HCT116 (cell line): ENCODE measurements around the gene GRM4. TPM values are rescaled to one million over a fixed set of nuclear protein-coding genes. Genes with fewer than 3 reads are reported as not detected.

Experiments used
- ATAC-seq: fragments of 200-7000 bp; cut with Tn5 transposase; 2 replicates; pipeline ENCODE4 v1.9.1; 2020; ENCODE audit warnings: mild to moderate bottlenecking, moderate library complexity
- BruUV-seq: library from RNA; stranded (reverse); fragments of 400-500 nt; replicated peaks from 2 replicates; lab custom pipeline; 2021; lab: Mats Ljungman, UMichigan
- CTCF ChIA-PET: fragments of 300-600 bp; sonication (Branson Sonifier 250); formaldehyde crosslinking; loops from one replicate; lab custom pipeline; 2021; ENCODE audit warnings: antibody characterized with exemption; lab: Charles Lee
- POLR2A ChIA-PET: fragments of 300-600, 350-600 bp; sonication (Branson Sonifier 250); formaldehyde crosslinking; loops from one replicate; lab custom pipeline; 2021; ENCODE audit warnings: antibody characterized with exemption; lab: Charles Lee
- RAD21 ChIA-PET, 2 experiments: fragments of 300-600 bp; sonication (Branson Sonifier 250); formaldehyde crosslinking; loops; one replicate each; lab custom pipeline; 2023; ENCODE audit warnings: low total read pairs in 2 of 2; ENCODE audit not compliant: uncharacterized antibody in 2 of 2, unreplicated experiment in 2 of 2, low non-redundant PET in 1 of 2; lab: Charles Lee
- DNase-seq: peaks from one replicate; pipeline ENCODE4 v3.0.0-alpha.2; 2010; ENCODE audit warnings: low read depth, low spot score
- H2AFZ ChIP-seq: fragments of 200-600 bp; shearing (Covaris generic), sonication (generic); 2 replicates; pipeline ENCODE4 v1.6.1; 2017; ENCODE audit warnings: low read depth, mixed run types, mixed read lengths, antibody characterized with exemption, low read length; ENCODE audit not compliant: poor library complexity, severe bottlenecking
- H3K27ac ChIP-seq: 2 replicates; pipeline ENCODE4 v1.5.1; 2012; ENCODE audit warnings: low read depth, low read length
- H3K27me3 ChIP-seq: fragments of 200-600 bp; sonication (generic); 2 replicates; pipeline ENCODE4 v1.6.1; 2016; ENCODE audit warnings: mixed run types, low read length, mixed read lengths; ENCODE audit not compliant: insufficient read depth
- H3K36me3 ChIP-seq, 2 experiments: fragments of 200-500 bp in 1 of 2; fragments of 200-600 bp in 1 of 2; sonication (Bioruptor generic) in 1 of 2; sonication (generic) in 1 of 2; 2 replicates each; pipeline versions ENCODE4 v1.5.1 to v1.6.1; 2014 to 2016; ENCODE audit warnings: low read length in 2 of 2, inconsistent platforms in 1 of 2, mixed read lengths in 1 of 2, mixed run types in 1 of 2; ENCODE audit not compliant: insufficient read depth in 2 of 2, control insufficient read depth in 1 of 2
- H3K4me1 ChIP-seq, 2 experiments: fragments of 200-600 bp in 1 of 2; sonication (generic) in 1 of 2; 2 replicates each; pipeline versions ENCODE4 v1.5.1 to v1.6.1; 2012 to 2017; ENCODE audit warnings: low read length in 2 of 2, inconsistent platforms in 1 of 2, mild to moderate bottlenecking in 1 of 2, mixed read lengths in 1 of 2, mixed run types in 1 of 2, moderate library complexity in 1 of 2; ENCODE audit not compliant: insufficient read depth in 2 of 2, control insufficient read depth in 1 of 2
- H3K4me2 ChIP-seq: fragments of 200-600 bp; sonication (generic); 2 replicates; pipeline ENCODE4 v1.6.1; 2017; ENCODE audit warnings: mixed run types, low read length, mixed read lengths
- H3K4me3 ChIP-seq, 2 experiments: fragments of 200-600 bp in 1 of 2; sonication (generic) in 1 of 2; replicated peaks in 1 of 2; 2 replicates each; pipeline ENCODE4 v1.5.1; 2011 to 2016; ENCODE audit warnings: low read length in 2 of 2, control low read depth in 1 of 2, low read depth in 1 of 2, mild to moderate bottlenecking in 1 of 2, mixed read lengths in 1 of 2, mixed run types in 1 of 2
- H3K79me2 ChIP-seq: fragments of 200-600 bp; sonication (generic); 2 replicates; pipeline ENCODE4 v1.6.1; 2017; ENCODE audit warnings: mild to moderate bottlenecking, mixed run types, low read length, moderate library complexity, mixed read lengths; ENCODE audit not compliant: insufficient read depth
- H3K9ac ChIP-seq: fragments of 200-600 bp; sonication (generic); 2 replicates; pipeline ENCODE4 v1.6.1; 2016; ENCODE audit warnings: low read length, mixed read lengths
- H3K9me2 ChIP-seq: fragments of 200-600 bp; sonication (generic), shearing (Covaris generic); 2 replicates; pipeline ENCODE4 v1.6.1; 2017; ENCODE audit warnings: mixed run types, mild to moderate bottlenecking, moderate library complexity; ENCODE audit not compliant: insufficient read depth
- H3K9me3 ChIP-seq, 2 experiments: fragments of 200-500 bp in 1 of 2; fragments of 200-600 bp in 1 of 2; sonication (Bioruptor generic) in 1 of 2; sonication (generic) in 1 of 2; 2 replicates each; pipeline ENCODE4 v1.6.1; 2014 to 2017; ENCODE audit warnings: low read length in 2 of 2, mixed read lengths in 2 of 2, inconsistent platforms in 1 of 2, low read depth in 1 of 2, mild to moderate bottlenecking in 1 of 2, mixed run types in 1 of 2, moderate library complexity in 1 of 2; ENCODE audit not compliant: control insufficient read depth in 1 of 2, insufficient read depth in 1 of 2
- H4K20me1 ChIP-seq: fragments of 200-600 bp; sonication (generic), shearing (Covaris generic); 2 replicates; pipeline ENCODE4 v1.6.1; 2017; ENCODE audit warnings: mixed run types, mild to moderate bottlenecking, moderate library complexity; ENCODE audit not compliant: insufficient read depth
- CBX3 ChIP-seq: IDR thresholded peaks from 2 replicates; pipeline ENCODE4 v1.6.1; 2012; ENCODE audit warnings: low read depth
- ELF1 ChIP-seq: IDR thresholded peaks from 2 replicates; pipeline ENCODE4 v1.6.1; 2012; ENCODE audit warnings: low read depth, borderline replicate concordance
- FOSL1 ChIP-seq: IDR thresholded peaks from 2 replicates; pipeline ENCODE4 v1.6.1; 2012; ENCODE audit warnings: low read depth
- JUND ChIP-seq: IDR thresholded peaks from 2 replicates; pipeline ENCODE4 v1.6.1; 2012
- POLR2A ChIP-seq: IDR thresholded peaks from 2 replicates; pipeline ENCODE4 v1.7.0; 2011; ENCODE audit warnings: borderline replicate concordance; ENCODE audit not compliant: insufficient read depth, insufficient read length; ENCODE audit errors: extremely low read depth
- ZFX ChIP-seq: fragments of 450-650 bp; IDR thresholded peaks from 2 replicates; pipeline ENCODE4 v1.6.1; 2017
- ZNF274 ChIP-seq: fragments of 200-500 bp; sonication (Bioruptor generic); IDR thresholded peaks from 2 replicates; pipeline ENCODE4 v1.6.1; 2014; ENCODE audit warnings: mild to moderate bottlenecking, low read depth, low read length, inconsistent platforms
- intact Hi-C: fragments of 100-400 bp; cut with micrococcal nuclease; formaldehyde crosslinking; loops from 2 replicates; pipeline ENCODE4 v1.10.0; 2022
- total RNA-seq: library from RNA; stranded (reverse); gene quantifications from one replicate; pipeline ENCODE4 v1.2.1, GENCODE V29; 2021; ENCODE audit not compliant: unreplicated experiment
- TF ChIP-seq, protein P1 (sequence below): IDR thresholded peaks from 2 replicates; pipeline ENCODE4 v1.6.1; 2012; ENCODE audit warnings: low read depth
- TF ChIP-seq, protein P2 (sequence below): IDR thresholded peaks from 2 replicates; pipeline ENCODE4 v1.6.1; 2012
- TF ChIP-seq, protein P3 (sequence below), 3 experiments: fragments of 200-600 bp in 1 of 3; sonication (generic) in 1 of 3; IDR thresholded peaks in 2 of 3; conservative IDR thresholded peaks in 1 of 3; 2 replicates each; pipeline ENCODE4 v1.5.1; 2012 to 2017; ENCODE audit warnings: low read depth in 2 of 3, low read length in 2 of 3, antibody characterized with exemption in 1 of 3, borderline replicate concordance in 1 of 3, control low read depth in 1 of 3, mild to moderate bottlenecking in 1 of 3, mixed read lengths in 1 of 3, mixed run types in 1 of 3, moderate library complexity in 1 of 3; ENCODE audit not compliant: insufficient read depth in 1 of 3

Gene GRM4
- total RNA-seq, 1 experiment from 2014 or later: 2.6 TPM

DNA sequence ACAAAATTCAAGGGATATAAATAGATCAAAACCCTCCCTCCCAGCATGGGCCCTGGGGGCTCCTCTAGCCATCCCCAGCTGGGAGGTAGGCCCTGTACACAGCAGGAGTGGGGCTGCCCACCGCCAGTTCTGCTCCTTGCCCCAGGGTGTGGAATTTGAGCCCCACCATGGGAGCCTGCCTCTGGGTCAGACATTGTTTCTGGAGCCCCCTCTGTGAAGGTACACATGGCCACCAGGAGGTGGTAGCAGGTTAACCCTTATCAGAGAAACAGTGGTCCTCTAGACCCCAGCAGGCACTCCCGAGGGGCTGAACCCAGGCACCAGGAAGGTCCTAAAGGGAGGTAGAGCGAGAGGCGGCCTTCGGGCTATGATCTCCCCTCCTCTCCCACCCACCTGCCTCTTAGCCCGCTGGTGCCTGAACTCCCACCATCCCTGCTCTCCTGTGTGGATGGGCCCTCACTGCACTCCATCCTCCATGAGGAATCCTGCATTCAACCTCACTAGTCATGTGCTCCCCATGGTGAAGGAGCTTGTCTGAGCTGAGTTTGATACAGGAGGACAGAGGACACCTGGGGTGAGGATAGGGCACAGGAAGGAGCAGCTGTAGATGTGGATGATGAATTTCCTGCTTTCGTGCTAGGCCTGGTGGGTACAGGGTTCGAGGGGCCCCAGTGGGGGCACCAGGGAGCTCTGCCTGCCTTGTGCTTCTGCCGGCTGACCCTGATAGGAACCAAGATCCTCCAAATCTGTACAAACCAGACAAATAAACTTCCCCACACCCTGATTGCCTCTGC is 114.9 kb downstream of the GRM4 start:
- H4K20me1 ChIP-seq: no peaks in the 10 kb centered on the region
- no peak overlapping the region for H3K9ac ChIP-seq
- ChIA-PET CTCF (interaction anchor here (2.2 kb wide), 1 partner anchor 260 kb away, joined by 5 read pairs; no protein-coding TSS in a partner anchor), POLR2A (no interaction called here)
- intact Hi-C loops: loop anchor here (10.0 kb wide), 1 partner anchor 446 kb away; the partner anchor contains the start of gene BAK1
- no peaks in the 10 kb centered on the region for H3K9me2 ChIP-seq
- H3K9me3 ChIP-seq: no peaks in the 10 kb centered on the region
- ATAC-seq: no peak
- no peaks in the 10 kb centered on the region for H3K36me3 ChIP-seq
- no peaks in the 10 kb centered on the region for H3K4me1 ChIP-seq
- H3K79me2 ChIP-seq: no peaks in the 10 kb centered on the region
- no peak overlapping the region for H3K4me3 ChIP-seq
- no TSS peak for BruUV-seq
- TF ChIP-seq POLR2A: no peak
- no peak for TF ChIP-seq ZFX
- TF ChIP-seq ELF1: no peak
- TF ChIP-seq, protein P1, sequence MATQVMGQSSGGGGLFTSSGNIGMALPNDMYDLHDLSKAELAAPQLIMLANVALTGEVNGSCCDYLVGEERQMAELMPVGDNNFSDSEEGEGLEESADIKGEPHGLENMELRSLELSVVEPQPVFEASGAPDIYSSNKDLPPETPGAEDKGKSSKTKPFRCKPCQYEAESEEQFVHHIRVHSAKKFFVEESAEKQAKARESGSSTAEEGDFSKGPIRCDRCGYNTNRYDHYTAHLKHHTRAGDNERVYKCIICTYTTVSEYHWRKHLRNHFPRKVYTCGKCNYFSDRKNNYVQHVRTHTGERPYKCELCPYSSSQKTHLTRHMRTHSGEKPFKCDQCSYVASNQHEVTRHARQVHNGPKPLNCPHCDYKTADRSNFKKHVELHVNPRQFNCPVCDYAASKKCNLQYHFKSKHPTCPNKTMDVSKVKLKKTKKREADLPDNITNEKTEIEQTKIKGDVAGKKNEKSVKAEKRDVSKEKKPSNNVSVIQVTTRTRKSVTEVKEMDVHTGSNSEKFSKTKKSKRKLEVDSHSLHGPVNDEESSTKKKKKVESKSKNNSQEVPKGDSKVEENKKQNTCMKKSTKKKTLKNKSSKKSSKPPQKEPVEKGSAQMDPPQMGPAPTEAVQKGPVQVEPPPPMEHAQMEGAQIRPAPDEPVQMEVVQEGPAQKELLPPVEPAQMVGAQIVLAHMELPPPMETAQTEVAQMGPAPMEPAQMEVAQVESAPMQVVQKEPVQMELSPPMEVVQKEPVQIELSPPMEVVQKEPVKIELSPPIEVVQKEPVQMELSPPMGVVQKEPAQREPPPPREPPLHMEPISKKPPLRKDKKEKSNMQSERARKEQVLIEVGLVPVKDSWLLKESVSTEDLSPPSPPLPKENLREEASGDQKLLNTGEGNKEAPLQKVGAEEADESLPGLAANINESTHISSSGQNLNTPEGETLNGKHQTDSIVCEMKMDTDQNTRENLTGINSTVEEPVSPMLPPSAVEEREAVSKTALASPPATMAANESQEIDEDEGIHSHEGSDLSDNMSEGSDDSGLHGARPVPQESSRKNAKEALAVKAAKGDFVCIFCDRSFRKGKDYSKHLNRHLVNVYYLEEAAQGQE: no peak
- TF ChIP-seq, protein P2, sequence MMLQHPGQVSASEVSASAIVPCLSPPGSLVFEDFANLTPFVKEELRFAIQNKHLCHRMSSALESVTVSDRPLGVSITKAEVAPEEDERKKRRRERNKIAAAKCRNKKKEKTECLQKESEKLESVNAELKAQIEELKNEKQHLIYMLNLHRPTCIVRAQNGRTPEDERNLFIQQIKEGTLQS: no peak
- no peak for TF ChIP-seq JUND
- TF ChIP-seq, protein P3, sequence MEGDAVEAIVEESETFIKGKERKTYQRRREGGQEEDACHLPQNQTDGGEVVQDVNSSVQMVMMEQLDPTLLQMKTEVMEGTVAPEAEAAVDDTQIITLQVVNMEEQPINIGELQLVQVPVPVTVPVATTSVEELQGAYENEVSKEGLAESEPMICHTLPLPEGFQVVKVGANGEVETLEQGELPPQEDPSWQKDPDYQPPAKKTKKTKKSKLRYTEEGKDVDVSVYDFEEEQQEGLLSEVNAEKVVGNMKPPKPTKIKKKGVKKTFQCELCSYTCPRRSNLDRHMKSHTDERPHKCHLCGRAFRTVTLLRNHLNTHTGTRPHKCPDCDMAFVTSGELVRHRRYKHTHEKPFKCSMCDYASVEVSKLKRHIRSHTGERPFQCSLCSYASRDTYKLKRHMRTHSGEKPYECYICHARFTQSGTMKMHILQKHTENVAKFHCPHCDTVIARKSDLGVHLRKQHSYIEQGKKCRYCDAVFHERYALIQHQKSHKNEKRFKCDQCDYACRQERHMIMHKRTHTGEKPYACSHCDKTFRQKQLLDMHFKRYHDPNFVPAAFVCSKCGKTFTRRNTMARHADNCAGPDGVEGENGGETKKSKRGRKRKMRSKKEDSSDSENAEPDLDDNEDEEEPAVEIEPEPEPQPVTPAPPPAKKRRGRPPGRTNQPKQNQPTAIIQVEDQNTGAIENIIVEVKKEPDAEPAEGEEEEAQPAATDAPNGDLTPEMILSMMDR (IDR thresholded peaks at IDR 0.05 in 2 of 3, conservative IDR thresholded peaks at IDR 0.05 in 1 of 3; ENCODE audit: borderline replicate concordance in 1 of 3, insufficient read depth in 1 of 3, low read depth in 2 of 3, low read length in 2 of 3): no peak
- TF ChIP-seq CBX3: no peak
- no peak for TF ChIP-seq FOSL1
- no peak for TF ChIP-seq ZNF274
- TF ChIP-seq, all 23 proteins: peak for 0
- RAD21 ChIA-PET: no interaction called here
- H3K27ac ChIP-seq: no peak overlapping the region
- no peak for DNase-seq
- no peak overlapping the region for H2AFZ ChIP-seq
- H3K27me3 ChIP-seq: 0 out of 2 replicates have a peak, but pooled peaks cover 4% of the 10 kb centered on the region
- no peak overlapping the region for H3K4me2 ChIP-seq
